ENCODE results near the gene MRFAP1L1.

The MRFAP1L1 gene

GRCh38 chr4:6695660-6696610 lies 13.7 kb downstream of the MRFAP1L1 start:
- ATAC-seq (ENCODE audit: low read depth) (peak; percentile 31), DNase-seq (ENCODE audit: low spot score in 2 of 2) (no peak)
- Mint-ChIP-seq H3K4me1 (peaks cover 8% of the 10 kb centered on the region), H3K9me3 (no peaks in the 10 kb centered on the region), H3K36me3 (peaks cover 15% of the 10 kb centered on the region), H3K27ac (peak overlapping the region; percentile 22), H3K4me3 (no peak overlapping the region), H3K27me3 (peaks cover 2% of the 10 kb centered on the region)

GRCh38 chr4:6694177-6694901 lies 15.3 kb downstream of the MRFAP1L1 start:
- no peak overlapping the region for H3K27ac Mint-ChIP-seq
- DNase-seq (ENCODE audit: low spot score in 2 of 2) (no peak), ATAC-seq (ENCODE audit: low read depth) (no peak)
- peaks cover 8% of the 10 kb centered on the region for H3K36me3 Mint-ChIP-seq
- H3K4me1 Mint-ChIP-seq: peaks cover 8% of the 10 kb centered on the region
- H3K27me3 Mint-ChIP-seq: peaks cover 9% of the 10 kb centered on the region
- H3K9me3 Mint-ChIP-seq: no peaks in the 10 kb centered on the region
- no peak overlapping the region for H3K4me3 Mint-ChIP-seq

- ATAC-seq (ENCODE audit: low read depth) (no peak), DNase-seq (ENCODE audit: low spot score in 2 of 2) (no peak)
Measured at GRCh38 chr4:6693231-6694176, 16.2 kb downstream of the MRFAP1L1 start, which contains the start of gene S100P. S100P (plus strand) TSS chr4:6693878; CDS start chr4:6693933, 55 bp downstream.

DNA sequence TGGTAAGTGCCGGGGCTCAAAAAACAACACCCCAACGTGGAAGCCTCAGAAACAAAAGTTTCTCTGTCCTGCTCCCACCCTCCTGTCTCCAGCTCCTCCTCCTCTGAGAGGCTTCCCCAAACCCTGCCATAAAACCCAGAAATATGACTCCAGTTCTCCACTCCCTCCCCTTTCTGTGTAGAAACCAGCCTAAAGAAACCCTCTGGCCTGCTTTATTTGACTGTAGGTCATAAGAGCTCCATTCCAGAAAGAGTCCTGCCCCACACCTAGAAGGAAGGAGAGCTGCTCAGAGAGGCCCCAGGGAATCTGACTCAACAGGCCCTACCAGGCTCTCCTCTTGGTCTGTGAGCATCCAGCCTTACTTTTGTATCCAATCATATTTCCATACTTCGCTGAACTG lies 16.9 kb downstream of the MRFAP1L1 start:
- H3K4me1 Mint-ChIP-seq: peaks cover 8% of the 10 kb centered on the region
- H3K4me3 Mint-ChIP-seq: no peak overlapping the region
- ATAC-seq (ENCODE audit: low read depth) (no peak), DNase-seq (ENCODE audit: low spot score in 2 of 2) (no peak)
- H3K36me3 Mint-ChIP-seq: peaks cover 4% of the 10 kb centered on the region
- no peaks in the 10 kb centered on the region for H3K9me3 Mint-ChIP-seq
- H3K27me3 Mint-ChIP-seq: peaks cover 14% of the 10 kb centered on the region
- no peak overlapping the region for H3K27ac Mint-ChIP-seq

More at GRCh38 chr4:6693231-6694176, 16.2 kb downstream of the MRFAP1L1 start, which contains the start of gene S100P:
- Mint-ChIP-seq H3K27me3 (peaks cover 10% of the 10 kb centered on the region), H3K4me1 (peaks cover 8% of the 10 kb centered on the region), H3K4me3 (no peak within 1 kb of the TSS), H3K36me3 (peaks cover 8% of the 10 kb centered on the region), H3K9me3 (no peaks in the 10 kb centered on the region), H3K27ac (no peak within 1 kb of the TSS)

DNA sequence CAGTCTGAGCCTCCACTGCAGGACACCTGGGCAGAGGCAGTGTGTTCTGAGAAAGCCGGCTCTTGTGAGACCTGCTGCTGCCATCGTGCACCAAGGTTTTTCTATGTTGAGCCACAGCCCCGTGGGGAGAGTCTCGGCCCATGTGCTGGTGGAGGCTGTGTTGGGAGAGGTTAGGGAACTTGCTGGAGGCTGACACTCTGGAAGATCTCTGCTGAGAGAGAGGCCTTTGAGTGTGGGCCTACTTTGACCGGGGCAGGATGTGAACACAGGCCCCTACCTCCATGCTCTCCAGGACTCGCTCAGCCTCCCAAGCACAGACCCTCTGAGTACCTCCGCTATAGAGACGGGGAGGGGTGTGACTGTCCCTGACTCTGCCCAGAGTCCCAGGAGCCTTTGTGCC lies 17.3 kb downstream of the MRFAP1L1 start:
- no peak overlapping the region for H3K4me3 Mint-ChIP-seq

GRCh38 chr4:6689506-6689960 lies 20.1 kb downstream of the MRFAP1L1 start:
- Mint-ChIP-seq H3K36me3 (peaks cover 4% of the 10 kb centered on the region), H3K27me3 (peaks cover 14% of the 10 kb centered on the region), H3K4me3 (no peak overlapping the region), H3K9me3 (no peaks in the 10 kb centered on the region), H3K4me1 (peaks cover under 1% of the 10 kb centered on the region), H3K27ac (no peak overlapping the region)
- no peak for DNase-seq (ENCODE audit: low spot score in 2 of 2)
- no peak for ATAC-seq (ENCODE audit: low read depth)

More for the DNA sequence above, 17.3 kb downstream of the MRFAP1L1 start:
- Mint-ChIP-seq H3K4me1 (peaks cover 8% of the 10 kb centered on the region), H3K9me3 (no peaks in the 10 kb centered on the region), H3K27ac (no peak overlapping the region), H3K27me3 (peaks cover 14% of the 10 kb centered on the region), H3K36me3 (peaks cover 4% of the 10 kb centered on the region)
- ATAC-seq (ENCODE audit: low read depth) (no peak), DNase-seq (ENCODE audit: low spot score in 2 of 2) (no peak)

DNA sequence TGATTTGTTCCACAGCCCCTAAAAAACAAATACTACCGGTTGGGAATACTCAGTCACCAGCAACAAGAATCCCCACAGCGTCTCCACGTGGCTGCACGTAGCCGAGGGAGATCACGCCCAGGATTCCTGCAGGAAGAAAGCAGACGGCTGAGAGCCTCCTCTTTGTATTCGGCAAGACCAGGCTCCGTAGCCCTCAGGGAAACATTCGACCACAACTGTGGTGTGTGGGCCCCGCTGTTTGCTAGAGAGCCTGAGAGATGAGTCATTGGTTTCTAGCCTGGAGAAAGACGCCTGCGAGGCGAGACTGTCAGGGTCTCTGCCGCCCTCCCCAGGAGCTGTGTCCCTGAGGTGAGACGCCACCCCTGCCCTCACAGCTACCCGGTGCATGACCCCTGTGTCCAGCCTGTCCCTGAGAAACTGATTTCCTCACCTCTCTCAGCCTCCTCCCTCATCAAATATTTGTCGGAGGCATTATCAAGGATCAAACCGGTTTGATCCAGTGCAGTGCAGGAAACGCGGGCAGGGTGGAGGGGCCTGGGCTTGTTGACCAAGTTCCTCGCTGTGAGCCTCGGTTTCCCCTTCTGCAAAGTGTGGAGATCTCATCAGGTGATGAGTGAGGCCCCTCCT lies 20.7 kb downstream of the MRFAP1L1 start:
- DNase-seq (ENCODE audit: low spot score in 2 of 2) (no peak), ATAC-seq (ENCODE audit: low read depth) (no peak)
- Mint-ChIP-seq H3K4me1 (no peaks in the 10 kb centered on the region), H3K36me3 (peaks cover 4% of the 10 kb centered on the region), H3K27ac (no peak overlapping the region), H3K9me3 (no peaks in the 10 kb centered on the region), H3K4me3 (no peak overlapping the region), H3K27me3 (peaks cover 14% of the 10 kb centered on the region)

DNA sequence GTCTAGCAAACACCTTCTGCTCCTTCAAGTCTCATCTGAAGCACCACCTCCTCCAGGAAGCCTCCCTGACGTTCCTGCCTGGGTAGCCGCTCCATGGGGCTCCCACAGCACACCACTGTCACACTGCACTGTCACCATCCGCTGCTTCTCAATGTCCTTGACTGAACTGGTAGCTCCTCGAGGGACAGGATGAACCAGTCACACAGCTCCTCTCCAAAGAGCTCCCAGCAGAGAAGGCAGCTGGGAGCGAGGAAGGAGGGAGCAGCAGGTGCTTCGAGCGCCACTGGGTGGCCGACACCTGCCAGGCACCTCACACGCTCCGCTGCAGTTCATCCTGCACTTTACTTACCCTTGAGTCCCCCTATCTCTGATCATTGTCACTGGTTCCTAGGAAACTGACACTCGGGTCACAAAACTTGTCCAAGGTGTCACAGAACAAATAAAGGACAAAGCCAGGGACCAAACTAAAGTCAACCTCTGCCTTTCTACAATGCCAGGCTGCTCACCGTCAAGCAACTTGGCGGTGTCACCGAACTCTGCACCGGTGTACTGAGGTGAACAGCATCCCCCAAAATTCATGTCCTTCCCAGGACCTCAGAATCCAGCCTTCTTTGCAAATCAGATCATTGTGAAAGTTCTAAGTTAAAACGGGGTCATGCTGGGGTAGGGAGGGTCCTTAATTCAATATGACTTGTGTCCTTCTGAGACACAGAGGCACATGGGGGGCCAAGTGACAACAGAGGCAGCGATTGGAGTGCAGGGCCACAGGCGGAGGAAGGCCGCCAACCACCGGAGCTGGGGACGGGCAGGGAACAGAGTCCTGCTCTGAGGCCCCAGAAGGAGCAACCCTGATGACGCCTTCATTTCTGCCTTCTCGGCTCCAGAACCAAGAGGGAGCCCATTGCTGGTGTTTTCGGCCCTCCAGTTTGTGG lies 21.5 kb downstream of the MRFAP1L1 start:
- Mint-ChIP-seq H3K27ac (no peak overlapping the region), H3K9me3 (no peaks in the 10 kb centered on the region), H3K4me1 (no peaks in the 10 kb centered on the region), H3K4me3 (no peak overlapping the region), H3K27me3 (peaks cover 14% of the 10 kb centered on the region), H3K36me3 (peaks cover 1% of the 10 kb centered on the region)
- ATAC-seq (ENCODE audit: low read depth) (no peak), DNase-seq (ENCODE audit: low spot score in 2 of 2) (no peak)

- Mint-ChIP-seq H3K27ac (no peak overlapping the region), H3K9me3 (no peaks in the 10 kb centered on the region), H3K4me3 (no peak overlapping the region), H3K27me3 (peaks cover 14% of the 10 kb centered on the region), H3K4me1 (no peaks in the 10 kb centered on the region), H3K36me3 (no peaks in the 10 kb centered on the region)
- no peak for DNase-seq (ENCODE audit: low spot score in 2 of 2)
- no peak for ATAC-seq (ENCODE audit: low read depth)
Measured at GRCh38 chr4:6686104-6686787, 23.4 kb downstream of the MRFAP1L1 start.

GRCh38 chr4:6684656-6685055 lies 25.0 kb downstream of the MRFAP1L1 start:
- peaks cover 8% of the 10 kb centered on the region for H3K27me3 Mint-ChIP-seq
- no peak for ATAC-seq (ENCODE audit: low read depth)
- no peak overlapping the region for H3K27ac Mint-ChIP-seq
- DNase-seq (ENCODE audit: low spot score in 2 of 2): no peak
- peaks cover 2% of the 10 kb centered on the region for H3K9me3 Mint-ChIP-seq
- H3K4me1 Mint-ChIP-seq: no peaks in the 10 kb centered on the region
- no peak overlapping the region for H3K4me3 Mint-ChIP-seq
- H3K36me3 Mint-ChIP-seq: peaks cover 6% of the 10 kb centered on the region

DNA sequence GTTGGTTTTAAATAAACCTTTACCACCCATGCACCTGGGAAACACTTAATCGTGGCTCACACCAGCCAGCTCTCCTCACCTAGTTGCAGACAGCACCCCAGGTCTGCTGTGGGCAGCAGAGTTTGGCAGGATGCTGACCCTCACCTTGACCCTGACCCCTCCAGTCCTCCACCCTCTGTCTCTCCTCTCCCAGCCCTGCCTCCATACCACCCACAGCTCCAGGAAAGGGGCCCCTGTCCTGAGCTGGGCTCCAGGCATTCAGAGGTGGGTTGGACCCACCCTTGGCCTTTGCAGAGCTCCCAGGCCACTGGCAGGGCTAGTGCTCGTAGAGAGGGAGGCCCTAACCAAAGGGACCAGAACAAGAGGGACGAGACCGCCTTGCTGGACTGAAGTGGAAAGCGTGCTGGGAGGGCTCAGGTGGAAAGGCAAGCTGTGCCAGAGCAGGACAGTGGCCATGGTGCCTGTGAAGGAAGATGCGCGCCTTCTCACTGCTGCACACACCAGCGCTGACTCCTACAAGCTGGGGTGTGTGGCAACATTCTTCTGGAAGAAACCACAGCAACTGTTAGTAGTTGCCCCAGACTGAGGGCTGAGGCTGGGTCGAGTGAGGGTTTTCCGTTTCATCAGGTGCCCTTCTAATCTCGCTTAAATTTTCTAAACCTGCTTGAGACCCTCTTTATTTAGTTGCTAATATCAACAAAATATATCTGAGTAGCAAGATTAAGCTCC lies 26.6 kb downstream of the MRFAP1L1 start:
- no peak for DNase-seq (ENCODE audit: low spot score in 2 of 2)
- peaks cover 9% of the 10 kb centered on the region for H3K36me3 Mint-ChIP-seq
- no peaks in the 10 kb centered on the region for H3K27me3 Mint-ChIP-seq
- no peak overlapping the region for H3K4me3 Mint-ChIP-seq
- H3K4me1 Mint-ChIP-seq: peaks cover 3% of the 10 kb centered on the region
- no peak for ATAC-seq (ENCODE audit: low read depth)
- no peak overlapping the region for H3K27ac Mint-ChIP-seq
- H3K9me3 Mint-ChIP-seq: peaks cover 2% of the 10 kb centered on the region

Measured in memory B cell (primary cell).